Measurements from ENCODE around the gene SIRPA.
A peak's percentile ranks its signal among the peaks of the same experiment; 100 is the strongest.

SIRPA gene

DNA sequence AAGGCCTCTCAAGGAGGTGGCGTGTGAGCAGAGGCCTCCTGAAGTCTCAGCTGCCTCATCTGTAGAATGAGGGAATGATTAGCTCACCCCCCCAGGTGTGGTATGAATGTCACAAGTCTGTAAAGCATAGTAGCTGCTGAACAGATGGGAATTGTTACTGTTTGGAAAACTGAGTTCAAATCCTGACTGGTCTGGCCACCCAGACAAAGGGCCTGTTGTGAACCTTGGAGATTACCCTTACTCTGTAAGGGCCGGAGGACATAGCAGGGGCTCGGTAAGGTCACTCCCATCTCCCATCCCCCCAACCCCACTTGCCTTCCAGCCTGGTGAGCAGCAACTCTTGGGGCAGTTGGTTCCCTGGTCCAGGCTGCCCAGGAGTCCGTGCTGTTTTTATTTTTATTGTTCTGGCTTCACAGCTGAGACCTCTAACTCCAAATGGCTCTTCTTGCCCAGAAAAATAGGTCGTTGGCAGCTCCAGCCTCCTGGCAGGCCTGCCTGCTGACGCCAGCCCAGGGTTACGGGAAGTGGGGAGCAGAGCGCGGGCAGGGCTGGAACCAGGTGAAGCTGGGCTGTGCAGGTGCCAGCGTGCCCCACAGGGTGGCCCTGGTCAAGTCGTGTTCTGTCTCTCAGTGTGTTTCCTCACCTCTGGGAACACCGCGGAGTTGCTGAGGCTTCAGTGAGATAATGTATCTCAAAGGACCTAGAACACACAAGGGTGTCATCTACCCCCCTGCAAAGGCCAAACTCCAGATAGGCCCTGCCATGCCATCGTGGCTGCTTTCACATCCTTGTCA is 4.5 kb upstream of the SIRPA start:
- DNase-seq = no peak

- no peak for DNase-seq
Observed at GRCh38 chr20:1891263-1892118, 3.7 kb upstream of the SIRPA start.

GRCh38 chr20:1892119-1892385 is 3.2 kb upstream of the SIRPA start:
- DNase-seq = no peak

- peak in 1 of 2 experiments; percentile 18 for DNase-seq
Observed at GRCh38 chr20:1893721-1894470, 1.3 kb upstream of the SIRPA start.

DNA sequence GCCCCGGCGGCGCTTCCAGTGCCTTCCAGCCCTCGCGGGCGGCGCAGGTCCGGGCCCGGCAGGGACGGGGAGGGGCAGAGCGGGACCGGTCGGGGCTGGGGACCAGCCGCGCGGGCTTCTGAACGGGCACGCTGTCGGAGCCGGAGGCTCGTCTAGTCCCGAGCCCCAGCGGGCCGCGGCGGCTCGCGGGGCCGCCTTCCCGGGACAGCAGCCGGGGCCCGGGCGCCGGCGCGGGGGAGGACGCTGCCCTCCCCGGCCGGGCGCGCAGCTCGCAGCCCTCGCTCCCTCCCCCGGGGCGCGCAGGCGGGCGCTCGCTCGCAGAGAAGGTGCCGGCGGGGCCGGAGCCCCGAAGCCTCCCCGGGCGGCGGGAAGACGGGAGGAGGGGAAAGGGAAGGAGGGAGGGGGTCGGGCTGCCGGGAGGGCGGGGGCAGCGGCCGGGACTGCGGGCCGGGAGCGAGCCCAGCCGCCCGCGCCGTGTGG is 696 bp upstream of the SIRPA start:
- peak in 1 of 2 experiments; percentile 20 for DNase-seq

GRCh38 chr20:1895674-1896483 is 672 bp downstream of the SIRPA start:
- no peak for DNase-seq

- DNase-seq = no peak
Observed at GRCh38 chr20:1896484-1897258, 1.5 kb downstream of the SIRPA start.

- DNase-seq = no peak
Observed at GRCh38 chr20:1897541-1897940, 2.3 kb downstream of the SIRPA start.

- DNase-seq = no peak
Observed at GRCh38 chr20:1897965-1898464, 2.8 kb downstream of the SIRPA start.

GRCh38 chr20:1898482-1899240 is 3.5 kb downstream of the SIRPA start:
- no peak for DNase-seq

- no peak for DNase-seq
Observed at GRCh38 chr20:1899241-1899525, 4.0 kb downstream of the SIRPA start.

DNA sequence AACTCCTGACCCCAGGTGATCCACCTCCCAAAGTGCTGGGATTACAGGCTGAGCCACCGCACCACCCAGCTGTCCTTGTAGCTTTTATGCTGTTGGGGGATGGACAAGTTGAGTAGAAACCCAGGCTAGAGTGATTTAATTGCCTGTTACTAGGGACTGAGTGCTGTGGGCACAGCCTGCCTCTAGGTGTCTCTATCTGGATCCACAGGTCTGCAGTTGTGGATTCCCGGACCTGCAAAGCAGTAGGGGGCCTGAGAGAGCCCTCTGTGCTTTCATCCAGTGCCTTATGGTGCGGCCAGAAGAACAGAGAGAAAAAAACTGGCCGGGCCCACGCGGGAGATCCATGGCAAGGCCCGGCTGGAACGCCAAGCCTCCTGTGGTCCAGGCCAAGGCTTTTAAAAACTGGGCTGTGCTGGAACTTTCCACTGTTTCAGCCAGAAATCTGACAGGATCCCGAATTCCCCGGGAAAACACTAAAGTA is 5.2 kb downstream of the SIRPA start:
- DNase-seq = no peak

DNA sequence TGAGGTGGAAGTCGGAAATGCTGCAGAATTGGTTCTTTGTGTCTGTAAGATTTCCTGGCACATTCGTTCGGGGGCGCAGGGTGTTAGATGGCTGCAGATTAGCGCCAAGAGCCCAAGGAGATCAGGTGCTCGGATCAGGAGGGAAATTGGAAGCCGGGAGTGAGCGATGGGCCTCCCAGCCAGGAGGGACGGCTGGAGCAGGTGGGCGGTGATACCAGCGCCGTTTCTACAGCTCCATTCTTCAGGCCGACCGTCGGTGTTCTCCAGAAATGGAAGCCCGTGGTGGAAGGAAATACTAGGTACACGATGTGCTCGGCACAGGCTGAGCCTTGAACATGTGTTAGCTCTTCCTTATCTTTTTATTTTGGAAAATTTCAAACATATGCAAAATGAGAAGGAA is 6.5 kb downstream of the SIRPA start:
- DNase-seq = no peak

- DNase-seq = no peak
Observed at GRCh38 chr20:1902188-1902587, 7.0 kb downstream of the SIRPA start.

DNA sequence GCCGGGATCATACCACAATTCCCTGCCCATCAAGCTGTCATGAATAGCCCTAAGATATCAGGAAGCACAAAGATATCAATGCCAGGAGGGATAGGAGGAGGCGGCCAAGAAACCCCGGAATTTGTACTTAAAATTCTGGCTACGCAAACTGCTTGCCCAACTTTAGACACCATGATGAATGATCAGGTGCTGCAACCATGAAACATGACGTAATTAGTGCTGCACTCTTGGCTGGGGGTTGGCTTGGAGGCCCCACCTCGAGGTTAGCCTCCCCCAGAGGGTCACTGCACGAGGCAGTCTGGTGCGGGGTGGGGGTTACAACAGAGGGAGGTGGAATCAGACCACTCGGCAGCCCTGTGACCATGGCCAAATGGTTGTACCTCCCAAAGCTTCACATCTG is 8.9 kb downstream of the SIRPA start:
- no peak for DNase-seq

DNA sequence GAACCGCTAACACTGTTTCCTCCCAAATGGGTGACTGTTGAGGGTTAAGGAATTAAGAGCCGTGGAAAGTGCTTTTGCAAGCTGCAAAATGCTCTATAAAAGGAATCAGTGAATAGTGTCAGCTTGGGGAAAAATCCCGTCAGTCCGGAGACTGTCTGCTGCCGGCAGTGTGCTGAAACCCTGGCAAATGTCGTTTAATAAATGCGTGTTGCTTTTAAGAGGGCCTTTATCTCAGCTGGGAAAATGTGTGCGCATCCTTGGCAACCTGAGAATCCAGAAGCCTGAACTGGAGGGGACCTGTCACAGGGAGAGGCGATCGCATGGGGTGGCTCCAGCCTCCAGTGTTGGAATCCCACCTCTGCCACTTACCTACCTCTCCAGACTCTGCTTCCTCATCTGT is 9.8 kb downstream of the SIRPA start:
- DNase-seq = no peak

- DNase-seq = no peak
Observed at GRCh38 chr20:1905693-1906092, 10.5 kb downstream of the SIRPA start.

GRCh38 chr20:1906361-1907051 is 11.3 kb downstream of the SIRPA start:
- no peak for DNase-seq

- DNase-seq = no peak
Observed at GRCh38 chr20:1907586-1907985, 12.4 kb downstream of the SIRPA start.

DNA sequence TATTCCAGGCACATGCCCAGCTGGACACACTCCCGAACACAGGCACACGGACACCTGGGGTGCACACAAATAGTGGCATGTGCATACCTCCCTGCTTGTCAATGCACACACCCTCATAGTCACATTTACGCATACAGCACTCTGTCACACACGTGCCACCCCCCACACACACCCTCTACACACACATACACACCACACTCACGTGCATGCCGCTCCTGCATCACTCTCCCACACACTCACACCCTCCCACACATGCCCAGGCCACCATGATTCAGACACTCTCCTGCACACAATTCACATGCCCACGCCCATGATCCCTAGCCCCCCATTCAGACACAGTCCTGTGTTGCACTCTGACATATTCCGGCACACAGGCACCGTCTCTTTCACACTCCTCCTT is 13.0 kb downstream of the SIRPA start:
- DNase-seq = no peak
